HFFc6 (cell line): ENCODE measurements around the gene ARL10. TPM values are rescaled to one million over a fixed set of nuclear protein-coding genes. Genes with fewer than 3 reads are reported as not detected.

Experiments used
- DNase-seq: peaks from one replicate; pipeline ENCODE4 v3.0.0-alpha.2; 2018
- H3K27ac Mint-ChIP-seq: 2 replicates; pipeline ENCODE4 v1.8.0; 2020; ENCODE audit warnings: mild to moderate bottlenecking, mixed read lengths
- H3K27me3 Mint-ChIP-seq: 2 replicates; pipeline ENCODE4 v1.8.0; 2021; ENCODE audit warnings: mild to moderate bottlenecking, moderate library complexity, mixed read lengths; ENCODE audit not compliant: insufficient read depth
- H3K36me3 Mint-ChIP-seq: 2 replicates; pipeline ENCODE4 v1.8.0; 2021; ENCODE audit warnings: low read depth, mixed read lengths
- H3K4me1 Mint-ChIP-seq: 2 replicates; pipeline ENCODE4 v1.8.0; 2020; ENCODE audit warnings: low read depth, mixed read lengths
- H3K4me3 Mint-ChIP-seq: 2 replicates; pipeline ENCODE4 v1.8.0; 2020; ENCODE audit warnings: mild to moderate bottlenecking, moderate library complexity, mixed read lengths
- H3K9me3 Mint-ChIP-seq: 2 replicates; pipeline ENCODE4 v1.8.0; 2020; ENCODE audit warnings: mild to moderate bottlenecking, mixed read lengths
- total RNA-seq, 6 experiments: library from RNA; stranded (reverse); fragmentation: NEBNext Ultra II Directional; extraction: Animal tissue kit (Norgen Biotek cat#: 25700); gene quantifications; 2 replicates in 1 of 6; 3 replicates in 5 of 6; pipeline ENCODE4 v1.2.3, GENCODE V29; 2021
- TF ChIP-seq, protein P1 (sequence below): fragments of 200-600 bp; sonication (generic); IDR thresholded peaks from 2 replicates; pipeline ENCODE4 v1.5.0; 2021; ENCODE audit warnings: antibody characterized with exemption, mild to moderate bottlenecking

Gene ARL10
- total RNA-seq, 6 experiments from 2014 or later, result 6.6 to 8.9 (median 8.0) TPM

DNA sequence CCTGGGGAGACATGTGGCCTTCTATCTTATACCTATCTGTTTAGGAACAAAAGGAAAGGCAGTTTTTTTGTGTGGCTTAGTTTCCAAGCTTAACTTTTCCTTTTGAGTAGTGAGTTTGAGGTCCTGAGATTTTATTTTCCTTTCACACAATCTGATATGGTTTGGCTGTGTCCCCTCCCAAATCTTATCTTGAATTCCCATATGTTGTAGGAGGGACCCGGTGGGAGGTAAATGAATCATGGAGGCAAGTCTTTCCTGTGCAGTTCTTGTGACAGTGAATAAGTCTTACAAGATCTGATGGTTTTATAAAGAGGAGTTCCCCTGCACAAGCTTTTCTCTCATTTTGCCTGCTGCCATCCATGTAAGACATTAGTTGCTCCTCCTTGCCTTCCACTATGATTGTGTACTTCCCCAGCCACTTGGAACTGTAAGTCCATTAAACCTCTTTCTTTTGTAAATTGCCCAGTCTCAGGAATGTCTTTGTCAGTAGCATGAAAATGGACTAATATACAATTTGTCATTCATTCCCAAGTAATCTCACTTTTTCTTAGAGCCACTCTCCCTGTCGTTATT is 55.8 kb downstream of the ARL10 start:
- TF ChIP-seq, protein P1, sequence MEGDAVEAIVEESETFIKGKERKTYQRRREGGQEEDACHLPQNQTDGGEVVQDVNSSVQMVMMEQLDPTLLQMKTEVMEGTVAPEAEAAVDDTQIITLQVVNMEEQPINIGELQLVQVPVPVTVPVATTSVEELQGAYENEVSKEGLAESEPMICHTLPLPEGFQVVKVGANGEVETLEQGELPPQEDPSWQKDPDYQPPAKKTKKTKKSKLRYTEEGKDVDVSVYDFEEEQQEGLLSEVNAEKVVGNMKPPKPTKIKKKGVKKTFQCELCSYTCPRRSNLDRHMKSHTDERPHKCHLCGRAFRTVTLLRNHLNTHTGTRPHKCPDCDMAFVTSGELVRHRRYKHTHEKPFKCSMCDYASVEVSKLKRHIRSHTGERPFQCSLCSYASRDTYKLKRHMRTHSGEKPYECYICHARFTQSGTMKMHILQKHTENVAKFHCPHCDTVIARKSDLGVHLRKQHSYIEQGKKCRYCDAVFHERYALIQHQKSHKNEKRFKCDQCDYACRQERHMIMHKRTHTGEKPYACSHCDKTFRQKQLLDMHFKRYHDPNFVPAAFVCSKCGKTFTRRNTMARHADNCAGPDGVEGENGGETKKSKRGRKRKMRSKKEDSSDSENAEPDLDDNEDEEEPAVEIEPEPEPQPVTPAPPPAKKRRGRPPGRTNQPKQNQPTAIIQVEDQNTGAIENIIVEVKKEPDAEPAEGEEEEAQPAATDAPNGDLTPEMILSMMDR, result no peak
- H3K36me3 Mint-ChIP-seq, result no peaks in the 10 kb centered on the region
- H3K4me3 Mint-ChIP-seq, result no peak overlapping the region
- peaks cover 7% of the 10 kb centered on the region for H3K4me1 Mint-ChIP-seq
- no peak overlapping the region for H3K27ac Mint-ChIP-seq
- 0 out of 2 replicates have a peak, but pooled peaks cover 3% of the 10 kb centered on the region for H3K9me3 Mint-ChIP-seq
- no peak for DNase-seq
- peaks cover 29% of the 10 kb centered on the region for H3K27me3 Mint-ChIP-seq

DNA sequence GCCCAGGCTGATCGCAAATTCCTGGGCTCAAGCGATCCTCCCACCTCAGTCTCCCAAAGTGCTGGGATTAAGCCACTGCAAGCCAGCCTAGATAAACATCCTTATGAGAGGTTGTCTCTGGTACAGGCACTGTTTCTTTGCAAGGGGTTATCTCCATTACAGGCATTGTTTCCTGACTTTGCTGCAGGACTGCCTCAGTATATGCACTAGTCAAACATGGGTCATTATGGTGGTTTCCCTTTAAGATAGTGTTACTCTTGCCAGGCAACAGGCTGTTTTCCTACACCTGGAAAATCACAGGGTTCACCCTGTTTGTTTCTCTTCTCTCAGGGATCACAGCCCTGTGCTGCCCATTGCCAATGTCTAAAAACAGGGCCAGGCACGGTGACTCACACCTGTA is 58.9 kb downstream of the ARL10 start:
- TF ChIP-seq, protein P1, result no peak
- H3K4me3 Mint-ChIP-seq, result no peak overlapping the region
- peaks cover 29% of the 10 kb centered on the region for H3K27me3 Mint-ChIP-seq
- no peak for DNase-seq
- no peaks in the 10 kb centered on the region for H3K36me3 Mint-ChIP-seq
- H3K4me1 Mint-ChIP-seq, result peaks cover 8% of the 10 kb centered on the region; the same call in 1 of the 2 replicates
- 0 out of 2 replicates have a peak, but pooled peaks cover 3% of the 10 kb centered on the region for H3K9me3 Mint-ChIP-seq
- H3K27ac Mint-ChIP-seq, result no peak overlapping the region

DNA sequence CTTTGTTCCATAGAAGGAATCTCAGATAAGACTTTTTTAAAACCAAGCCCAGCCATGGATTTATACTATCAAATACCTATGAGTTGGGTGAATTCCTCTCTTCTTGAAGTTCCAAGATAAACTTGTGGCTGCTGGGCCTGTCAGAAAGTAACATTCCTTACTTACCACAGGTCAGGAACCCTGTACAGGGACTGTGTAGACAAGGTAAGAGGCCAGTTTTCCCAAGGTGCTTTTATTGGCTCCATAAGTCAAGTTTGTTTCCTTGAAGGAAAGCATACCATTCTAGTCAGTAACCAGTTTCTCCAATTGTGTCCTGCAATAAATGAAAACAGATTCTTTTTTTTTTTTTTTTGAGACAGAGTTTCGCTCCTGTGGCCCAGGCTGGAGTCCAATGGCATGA is 59.9 kb downstream of the ARL10 start:
- TF ChIP-seq, protein P1, result no peak
- Mint-ChIP-seq H3K4me3 (no peak overlapping the region), H3K27me3 (peaks cover 24% of the 10 kb centered on the region), H3K9me3 (0 out of 2 replicates have a peak, but pooled peaks cover 3% of the 10 kb centered on the region), H3K4me1 (peaks cover 8% of the 10 kb centered on the region; the same call in 1 of the 2 replicates), H3K36me3 (no peaks in the 10 kb centered on the region), H3K27ac (no peak overlapping the region)
- no peak for DNase-seq

DNA sequence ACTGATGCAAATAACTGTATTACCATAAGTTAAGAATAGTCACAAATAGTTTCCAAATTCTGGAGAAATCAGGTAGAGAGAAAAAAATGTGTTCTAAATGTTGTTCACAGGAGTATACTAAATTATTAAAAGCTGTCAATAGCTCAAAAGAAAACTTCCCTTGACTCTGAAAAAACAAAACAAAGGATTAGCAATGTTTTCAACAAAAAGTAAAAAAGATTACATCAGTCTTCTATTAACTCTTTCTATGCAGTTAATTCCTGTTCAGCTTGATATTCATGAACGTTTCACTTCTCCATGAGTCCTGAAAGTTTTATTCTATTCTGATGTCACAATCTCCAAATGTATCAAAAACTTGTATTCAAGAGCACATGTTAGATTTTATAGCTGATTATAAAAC is 60.5 kb downstream of the ARL10 start:
- H3K4me3 Mint-ChIP-seq, result no peak overlapping the region
- H3K27me3 Mint-ChIP-seq, result peaks cover 22% of the 10 kb centered on the region
- H3K27ac Mint-ChIP-seq, result no peak overlapping the region
- H3K36me3 Mint-ChIP-seq, result no peaks in the 10 kb centered on the region
- 0 out of 2 replicates have a peak, but pooled peaks cover 3% of the 10 kb centered on the region for H3K9me3 Mint-ChIP-seq
- no peak for DNase-seq
- peaks cover 8% of the 10 kb centered on the region; the same call in 1 of the 2 replicates for H3K4me1 Mint-ChIP-seq
- TF ChIP-seq, protein P1, result no peak

DNA sequence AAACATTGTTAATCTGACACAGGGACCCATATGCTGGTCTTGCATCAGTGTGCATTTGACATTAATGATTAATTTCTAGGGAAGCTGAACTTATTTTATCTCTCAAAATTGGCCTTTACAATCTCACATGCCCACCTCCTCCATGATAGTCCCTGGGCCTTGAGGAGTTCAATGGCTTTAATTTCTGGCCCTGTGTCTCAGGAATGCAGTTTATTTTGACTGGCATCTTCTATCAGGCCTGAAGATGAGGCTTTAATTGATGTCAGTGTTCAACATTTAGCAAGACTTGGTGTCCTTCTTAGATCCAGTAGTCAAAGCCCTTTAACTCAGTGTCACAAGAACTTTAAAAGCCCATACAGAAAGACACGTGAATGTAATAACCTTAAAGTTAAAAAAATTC is 61.6 kb downstream of the ARL10 start:
- Mint-ChIP-seq H3K27me3 (peaks cover 18% of the 10 kb centered on the region), H3K4me3 (no peak overlapping the region), H3K9me3 (no peaks in the 10 kb centered on the region), H3K36me3 (no peaks in the 10 kb centered on the region), H3K27ac (no peak overlapping the region), H3K4me1 (peaks cover 8% of the 10 kb centered on the region; the same call in 1 of the 2 replicates)
- TF ChIP-seq, protein P1, result no peak
- no peak for DNase-seq
